NCI-H2107 treated with DMSO at 0.1 percent for 48 hours (cell line): ENCODE data around the gene RAB11FIP4.
A peak's percentile ranks its signal among the peaks of the same experiment; 100 is the strongest.

ENCODE experiments used
- DNase-seq: peaks from one replicate; lab custom pipeline; 2025; ENCODE audit not compliant: unreplicated experiment; lab: John Stamatoyannopoulos, UW

RAB11FIP4 gene

DNA sequence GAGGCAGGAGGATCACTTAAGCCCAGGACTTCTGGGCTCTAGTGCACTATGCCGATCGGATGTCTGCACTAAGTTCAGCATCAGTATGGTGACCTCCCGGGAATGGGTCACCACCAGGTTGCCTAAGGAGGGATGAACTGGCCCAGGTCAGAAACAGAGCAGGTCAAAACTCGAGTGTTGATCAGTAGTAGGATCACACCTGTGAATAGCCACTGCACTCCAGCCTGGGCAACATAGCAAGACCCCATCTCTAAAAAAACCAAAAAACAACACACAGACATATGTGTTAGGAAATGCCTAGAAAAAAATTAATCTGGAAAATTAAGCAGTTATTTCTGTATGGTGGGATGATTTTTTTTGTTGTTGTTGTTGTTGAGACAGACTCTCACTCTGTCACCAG lies 127.0 kb downstream of the RAB11FIP4 start:
- no peak for DNase-seq

- DNase-seq, result no peak
Observed at GRCh38 chr17:31521632-31522283, 130.3 kb downstream of the RAB11FIP4 start.

GRCh38 chr17:31522284-31522931 lies 130.9 kb downstream of the RAB11FIP4 start:
- no peak for DNase-seq

DNA sequence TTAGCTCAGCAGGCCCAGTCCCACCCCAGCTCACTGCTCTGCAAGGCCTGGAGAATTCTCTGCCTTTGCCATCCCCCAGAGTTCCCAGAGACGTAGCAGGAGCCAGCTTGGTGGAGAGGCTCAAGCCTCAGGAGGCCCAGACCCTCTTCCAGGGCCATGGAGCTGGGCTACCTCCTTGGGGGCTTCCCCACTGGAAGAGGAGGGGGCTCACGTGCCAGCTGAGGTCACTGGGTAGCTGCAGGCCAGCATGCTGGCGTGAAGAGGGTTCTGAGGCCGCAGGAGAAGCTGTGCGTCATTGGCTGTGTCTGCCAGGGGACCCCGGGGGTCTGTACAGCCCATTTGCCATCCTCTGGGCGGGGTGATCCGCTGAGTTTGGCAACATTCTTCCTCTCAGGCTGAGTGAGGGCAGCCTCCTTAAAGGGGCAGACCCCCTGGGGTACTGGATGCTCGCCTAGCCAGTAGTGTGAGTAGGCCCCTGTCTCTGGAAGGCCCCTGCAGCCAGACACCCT lies 131.6 kb downstream of the RAB11FIP4 start:
- no peak for DNase-seq

DNA sequence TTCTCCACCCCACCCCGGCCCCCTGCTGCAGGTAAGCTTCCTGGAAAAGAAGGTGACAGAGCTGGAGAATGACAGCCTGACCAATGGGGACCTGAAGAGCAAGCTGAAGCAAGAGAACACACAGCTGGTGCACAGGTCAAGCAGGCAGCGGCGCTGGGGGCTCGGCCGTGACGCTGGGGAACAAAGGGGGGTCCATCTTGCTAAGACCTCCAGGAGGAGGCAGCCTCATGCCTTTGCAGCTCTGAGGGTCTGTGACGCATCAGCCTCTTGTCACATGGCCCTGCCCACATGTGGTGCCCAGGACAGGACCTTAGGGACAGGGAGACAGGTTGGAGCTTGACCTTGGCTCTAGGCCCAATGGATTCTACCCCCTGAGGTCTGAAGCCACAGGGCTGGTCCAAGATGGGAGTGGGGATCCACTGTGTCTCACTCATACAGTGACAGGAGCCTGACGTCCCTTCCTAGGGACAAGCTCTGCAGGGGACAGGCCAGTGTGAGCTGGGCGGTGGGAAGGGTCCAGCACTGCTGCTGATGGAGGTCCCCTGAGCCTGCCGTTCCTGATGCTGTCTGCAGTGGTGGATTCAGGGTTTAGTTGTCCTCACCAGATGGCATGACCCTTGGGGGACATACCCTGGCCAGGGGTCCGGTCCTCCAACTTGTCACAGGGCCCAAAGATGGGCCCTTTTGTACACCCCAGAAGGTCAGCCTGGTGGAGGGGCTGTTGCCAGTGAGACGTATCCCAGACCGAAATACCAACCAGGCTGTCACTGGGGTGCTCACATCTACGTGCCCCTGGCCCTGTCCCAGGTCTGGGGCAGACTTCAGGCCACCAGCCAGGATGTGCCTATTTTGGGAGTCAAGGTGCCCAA lies 132.6 kb downstream of the RAB11FIP4 start:
- DNase-seq, result no peak

- DNase-seq, result no peak
Observed at GRCh38 chr17:31524926-31525800, 133.7 kb downstream of the RAB11FIP4 start.

- DNase-seq, result no peak
Observed at GRCh38 chr17:31525801-31526549, 134.5 kb downstream of the RAB11FIP4 start.

- DNase-seq, result no peak
Observed at GRCh38 chr17:31527606-31528005, 136.1 kb downstream of the RAB11FIP4 start.

- no peak for DNase-seq
Observed at GRCh38 chr17:31528291-31528874, 136.9 kb downstream of the RAB11FIP4 start.

DNA sequence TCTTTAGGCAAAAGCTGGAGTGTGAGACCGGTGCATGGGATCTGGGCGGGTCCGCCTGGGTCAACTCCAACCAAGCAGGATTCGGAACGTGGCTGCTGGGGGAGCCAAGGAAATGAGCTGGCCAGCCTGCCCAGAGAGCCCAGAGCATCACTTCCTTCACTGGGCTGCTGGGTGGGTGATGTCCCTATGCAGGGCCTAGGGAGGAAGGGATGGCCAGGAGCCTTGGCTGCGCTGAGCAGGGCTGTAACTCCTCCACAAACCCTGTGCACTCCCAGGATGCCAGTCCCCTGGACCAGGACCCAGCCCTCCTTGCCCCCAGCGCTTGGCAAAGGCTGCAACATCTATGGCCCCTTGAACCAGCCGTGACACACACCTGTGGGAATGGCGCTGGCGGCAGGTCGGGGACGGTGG lies 138.4 kb downstream of the RAB11FIP4 start:
- no peak for DNase-seq

DNA sequence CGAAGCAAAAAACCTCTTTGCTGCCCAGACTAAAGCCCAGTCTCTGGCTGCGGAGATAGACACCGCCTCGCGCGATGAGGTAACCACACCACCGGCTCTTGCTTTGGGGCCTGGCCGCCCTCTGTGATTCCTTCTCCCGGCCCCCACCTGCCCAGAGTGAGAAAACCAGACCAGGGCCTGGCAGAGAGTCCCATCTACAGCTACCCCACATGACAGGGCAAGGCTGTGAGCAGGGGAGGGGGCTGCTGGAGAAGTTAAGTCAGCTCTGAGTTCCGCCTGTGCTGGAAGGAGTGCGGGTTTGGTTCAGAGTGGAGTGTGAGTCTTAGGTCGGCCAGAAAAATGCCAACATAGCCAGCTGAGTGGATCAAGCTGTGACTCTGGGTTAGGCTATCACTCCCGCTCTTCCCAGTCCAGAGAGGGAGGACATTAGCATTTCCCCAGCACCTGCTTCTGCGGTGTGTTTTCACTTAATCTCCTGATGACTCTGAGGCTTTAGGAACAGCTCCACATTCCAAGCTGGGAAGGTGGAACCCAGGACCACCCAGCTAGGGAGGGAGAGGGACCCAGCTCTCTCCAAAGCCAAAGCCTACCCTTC lies 139.0 kb downstream of the RAB11FIP4 start:
- DNase-seq, result no peak

DNA sequence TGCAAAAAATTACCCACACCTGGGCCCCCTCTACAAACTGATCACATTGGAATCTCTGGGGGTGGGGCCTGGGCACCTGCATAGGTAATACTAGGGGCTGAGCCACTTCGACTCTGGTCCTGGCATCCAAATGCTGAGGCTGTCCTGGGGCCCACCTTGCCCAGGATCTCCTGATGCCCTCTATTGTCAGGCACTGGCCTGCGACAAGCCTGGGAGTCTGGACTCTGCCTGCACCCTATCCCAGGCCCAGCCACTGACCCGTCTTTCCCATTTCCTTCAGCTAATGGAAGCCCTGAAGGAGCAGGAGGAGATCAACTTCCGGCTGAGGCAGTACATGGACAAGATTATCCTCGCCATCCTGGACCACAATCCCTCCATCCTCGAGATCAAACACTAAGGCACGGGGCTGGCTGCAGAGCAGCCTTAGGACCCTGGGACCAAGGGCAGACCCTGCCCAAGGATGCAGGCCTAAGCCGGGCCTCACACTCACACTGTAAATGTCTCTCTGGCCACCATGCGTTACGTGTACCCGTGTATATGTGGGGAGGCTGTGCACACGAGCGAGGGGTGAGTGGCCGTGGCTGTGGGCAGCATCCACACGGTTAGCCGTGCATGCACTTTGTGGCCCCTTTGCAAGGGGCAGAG lies 140.0 kb downstream of the RAB11FIP4 start:
- DNase-seq, result no peak

DNA sequence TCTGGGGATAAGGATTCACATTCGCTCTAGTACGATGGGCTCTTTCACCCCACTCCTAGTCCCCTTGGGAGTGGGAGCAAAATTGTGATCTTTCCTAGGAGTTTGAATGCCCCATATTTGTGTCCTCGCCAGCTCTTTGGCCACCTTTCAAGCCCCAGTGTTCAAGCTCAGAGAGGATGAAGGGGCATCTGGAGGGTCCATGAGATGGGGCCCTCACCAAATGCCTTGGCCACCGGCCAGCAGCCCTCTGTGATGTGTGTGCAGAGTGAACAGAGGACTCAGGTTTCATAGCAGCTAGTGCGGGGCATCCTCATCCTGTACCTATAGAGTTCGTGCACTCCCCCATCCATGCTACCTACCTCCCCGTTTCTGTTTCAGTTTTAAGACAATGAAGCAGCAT lies 140.6 kb downstream of the RAB11FIP4 start:
- DNase-seq, result no peak

DNA sequence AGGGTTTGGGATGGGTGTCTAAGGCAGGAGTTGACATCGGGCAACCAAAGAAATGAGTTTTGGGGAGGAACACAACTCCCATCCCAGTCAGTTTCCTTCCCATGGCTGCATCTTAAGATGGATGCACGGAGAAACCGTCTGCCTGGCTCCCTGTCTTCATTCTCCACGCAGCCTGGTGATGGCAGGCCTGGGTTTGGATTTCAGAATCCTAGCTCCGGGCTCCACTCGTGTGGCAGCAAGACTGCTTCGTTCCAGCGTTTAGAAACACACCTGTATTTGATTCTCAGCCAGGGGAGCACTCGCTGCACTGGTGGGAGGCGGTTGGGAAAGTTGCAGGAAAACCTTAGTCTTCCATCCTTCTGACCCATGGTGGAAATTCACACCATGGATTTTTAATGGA lies 141.1 kb downstream of the RAB11FIP4 start:
- DNase-seq, result no peak

DNA sequence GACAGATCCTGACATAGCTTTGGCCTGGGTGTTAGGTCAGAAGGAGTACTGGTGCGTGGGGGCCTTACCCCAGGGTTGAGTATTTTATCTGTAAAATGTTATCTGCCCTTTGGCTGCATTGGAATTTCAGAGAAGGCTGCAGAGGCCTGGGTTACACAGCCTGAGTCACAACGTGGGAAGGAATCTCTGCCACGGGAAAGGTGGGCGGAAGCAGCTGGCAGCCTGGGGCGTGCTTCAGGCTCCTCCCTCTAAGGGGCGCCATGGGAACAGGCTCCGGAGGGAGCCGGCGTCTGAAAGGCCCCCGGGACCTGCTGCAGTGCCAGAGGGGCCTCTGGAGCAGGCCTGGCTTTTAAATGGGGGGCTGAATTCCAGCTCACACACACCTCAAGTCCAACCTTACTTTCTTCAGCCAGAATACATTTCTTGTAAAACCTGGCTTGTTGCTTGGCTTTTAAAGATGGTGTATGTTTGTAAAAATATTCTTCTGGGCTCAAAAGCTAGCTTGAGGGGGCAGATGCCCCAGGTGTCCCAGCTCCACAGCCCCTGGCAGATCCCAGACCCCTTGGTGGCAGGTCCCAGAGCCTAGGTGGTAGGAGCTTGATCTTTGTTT lies 142.2 kb downstream of the RAB11FIP4 start:
- no peak for DNase-seq

DNA sequence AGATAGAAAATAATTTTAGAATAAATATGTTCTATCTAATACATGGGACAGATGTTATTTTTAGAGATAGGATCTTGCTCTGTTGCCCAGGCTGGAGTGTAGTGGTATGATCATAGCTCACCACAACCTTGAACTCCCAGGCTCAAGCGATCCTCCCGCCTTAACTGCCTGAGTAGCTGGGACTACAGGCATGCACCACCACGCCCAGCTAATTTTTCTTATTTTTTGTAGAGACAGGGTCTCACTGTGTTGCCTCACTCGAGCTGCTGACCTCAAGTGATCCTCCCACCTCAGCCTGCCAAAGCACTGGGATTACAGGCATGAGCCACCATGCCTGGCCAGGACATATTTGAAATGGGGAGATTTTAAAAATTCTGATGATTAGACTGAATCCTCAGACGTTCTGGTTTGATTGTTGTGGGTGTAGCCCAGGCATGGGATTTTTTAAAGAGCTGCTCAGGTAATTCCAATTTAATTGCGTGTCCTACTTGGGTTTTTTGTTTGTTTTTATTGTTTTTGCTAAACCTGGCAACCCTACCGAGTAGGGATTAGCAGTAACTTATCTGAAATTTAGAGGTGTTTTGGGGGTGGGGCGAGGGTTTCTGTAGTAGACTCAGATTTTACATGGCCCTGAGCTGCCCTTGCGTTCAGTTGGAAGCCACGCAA lies 142.9 kb downstream of the RAB11FIP4 start:
- DNase-seq, result no peak

- DNase-seq, result peak; percentile 30
Observed at GRCh38 chr17:31535581-31535981, 144.1 kb downstream of the RAB11FIP4 start.

GRCh38 chr17:31536451-31536850 lies 145.0 kb downstream of the RAB11FIP4 start:
- DNase-seq, result no peak
